Activated T-cell treated with anti-CD3 and anti-CD28 coated beads for 48 hours (primary cell): ENCODE results near the gene FGFRL1.
A peak's percentile ranks its signal among the peaks of the same experiment; 100 is the strongest.
"Not testable (repeated sequence)": the region's sequence is repeated elsewhere in the genome, so short reads cannot be mapped to it uniquely, and the experiment has no call there.

Experiments used
- DNase-seq: peaks from one replicate; pipeline ENCODE4 v3.0.0-alpha.2; 2020; ENCODE audit warnings: low read depth

Gene FGFRL1

DNA sequence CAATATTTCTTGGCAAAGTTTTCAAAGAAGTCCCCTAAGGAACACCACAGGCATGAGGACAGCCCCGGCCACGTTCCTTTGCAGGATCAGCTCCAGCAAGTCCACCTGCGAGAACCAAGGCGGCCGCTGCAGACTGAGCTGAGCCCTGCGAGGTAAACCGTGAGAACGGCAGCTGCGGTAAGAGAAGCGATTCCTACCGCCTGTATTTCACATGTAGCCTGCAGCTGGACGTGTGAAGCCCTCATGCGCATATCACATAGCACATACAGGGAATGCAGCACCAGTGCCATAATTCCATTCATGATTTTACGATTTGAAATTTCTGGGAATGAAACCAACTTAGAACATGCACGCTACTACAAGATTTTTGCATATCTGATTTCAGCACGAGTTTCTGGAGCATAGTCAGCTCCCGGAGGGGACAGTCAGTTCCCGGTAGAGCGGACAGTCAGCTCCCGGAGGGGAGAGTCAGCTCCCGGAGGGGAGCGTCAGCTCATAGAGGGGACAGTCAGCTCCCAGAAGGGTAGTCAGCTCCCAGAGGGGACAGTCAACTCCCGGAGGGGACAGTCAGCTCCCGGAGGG lies 41.7 kb downstream of the FGFRL1 start:
- DNase-seq: no peak

DNA sequence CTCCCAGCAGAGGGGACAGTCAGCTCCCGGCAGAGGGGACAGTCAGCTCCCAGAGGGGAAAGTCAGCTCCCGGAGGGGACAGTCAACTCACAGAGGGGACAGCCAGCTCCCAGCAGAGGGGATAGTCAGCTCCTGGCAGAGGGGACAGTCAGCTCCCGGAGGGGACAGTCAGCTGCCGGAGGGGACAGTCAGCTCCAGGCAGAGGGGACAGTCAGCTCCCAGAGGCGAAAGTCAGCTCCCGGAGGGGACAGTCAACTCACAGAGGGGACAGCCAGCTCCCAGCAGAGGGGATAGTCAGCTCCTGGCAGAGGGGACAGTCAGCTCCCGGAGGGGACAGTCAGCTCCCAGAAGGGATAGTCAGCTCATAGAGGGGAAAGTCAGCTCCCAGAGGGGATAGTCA lies 42.5 kb downstream of the FGFRL1 start:
- not testable (repeated sequence) for DNase-seq

DNA sequence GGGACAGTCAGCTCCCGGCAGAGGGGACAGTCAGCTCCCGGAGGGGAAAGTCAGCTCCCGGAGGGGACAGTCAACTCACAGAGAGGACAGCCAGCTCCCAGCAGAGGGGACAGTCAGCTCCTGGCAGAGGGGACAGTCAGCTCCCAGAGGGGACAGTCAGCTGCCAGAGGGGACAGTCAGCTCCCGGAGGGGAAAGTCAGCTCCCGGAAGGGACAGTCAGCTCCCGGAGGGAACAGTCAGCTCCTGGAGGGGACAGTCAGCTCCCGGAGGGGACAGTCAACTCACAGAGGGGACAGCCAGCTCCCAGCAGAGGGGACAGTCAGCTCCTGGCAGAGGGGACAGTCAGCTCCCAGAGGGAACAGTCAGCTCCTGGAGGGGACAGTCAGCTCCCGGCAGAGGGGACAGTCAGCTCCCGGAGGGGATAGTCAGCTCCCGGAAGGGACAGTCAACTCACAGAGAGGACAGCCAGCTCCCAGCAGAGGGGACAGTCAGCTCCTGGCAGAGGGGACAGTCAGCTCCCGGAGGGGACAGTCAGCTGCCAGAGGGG lies 43.3 kb downstream of the FGFRL1 start:
- not testable (repeated sequence) for DNase-seq

DNA sequence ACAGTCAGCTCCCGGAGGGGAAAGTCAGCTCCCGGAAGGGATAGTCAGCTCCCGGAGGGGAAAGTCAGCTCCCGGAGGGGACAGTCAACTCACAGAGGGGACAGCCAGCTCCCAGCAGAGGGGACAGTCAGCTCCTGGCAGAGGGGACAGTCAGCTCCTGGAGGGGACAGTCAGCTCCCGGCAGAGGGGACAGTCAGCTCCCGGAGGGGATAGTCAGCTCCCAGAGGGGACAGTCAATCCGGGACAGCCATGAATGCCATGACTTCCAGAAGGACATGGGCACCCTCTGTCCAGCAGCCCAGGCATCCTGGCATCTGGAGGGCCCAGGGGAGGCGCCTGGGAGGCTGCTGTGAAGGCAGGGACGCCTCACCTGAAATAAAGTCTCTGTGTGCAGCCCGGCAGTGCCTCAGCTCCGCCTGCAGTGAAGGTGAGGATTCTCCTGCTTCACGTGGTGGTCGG lies 43.8 kb downstream of the FGFRL1 start:
- not testable (repeated sequence) for DNase-seq

DNA sequence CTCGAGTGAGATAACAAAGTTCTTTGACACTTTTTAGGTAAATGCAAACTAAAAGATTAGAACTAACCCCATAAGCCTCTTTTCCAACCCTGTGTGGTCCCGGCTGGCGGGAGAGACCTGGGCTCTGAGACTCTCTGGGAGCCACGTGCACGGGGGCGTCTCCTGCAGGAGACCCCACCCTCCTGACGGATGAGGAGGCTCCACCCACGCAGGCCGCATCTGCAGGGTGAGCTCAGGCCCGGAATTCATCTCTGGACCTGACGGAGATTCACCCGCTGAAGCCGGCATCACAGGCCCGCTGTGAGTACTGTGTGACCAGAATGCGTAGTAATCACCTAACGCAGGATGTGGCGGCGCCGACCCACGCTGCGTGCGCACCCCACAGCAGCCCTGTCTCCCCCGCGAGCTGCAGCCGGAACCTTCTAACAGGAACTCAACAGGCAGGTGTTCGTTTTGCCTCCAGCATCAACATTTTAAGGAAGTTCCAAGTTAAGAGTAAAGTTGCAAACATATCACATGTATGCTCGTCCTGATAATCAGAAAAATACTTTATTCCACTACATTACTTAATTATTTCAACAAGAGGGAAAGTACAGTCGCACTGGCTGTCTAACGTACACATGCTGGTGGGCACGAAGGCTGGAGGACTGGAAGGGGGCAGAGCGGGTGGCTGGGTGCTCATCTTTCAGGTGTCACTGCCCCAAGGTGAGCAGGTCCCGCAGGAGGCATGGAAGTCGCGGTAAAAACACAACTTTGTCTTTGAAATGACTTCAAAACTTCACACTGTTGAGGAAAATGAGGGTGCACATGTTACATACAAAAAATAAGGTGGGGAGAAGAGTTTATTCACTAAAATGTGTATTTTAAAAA lies 44.5 kb downstream of the FGFRL1 start:
- DNase-seq: peak; percentile 68

DNA sequence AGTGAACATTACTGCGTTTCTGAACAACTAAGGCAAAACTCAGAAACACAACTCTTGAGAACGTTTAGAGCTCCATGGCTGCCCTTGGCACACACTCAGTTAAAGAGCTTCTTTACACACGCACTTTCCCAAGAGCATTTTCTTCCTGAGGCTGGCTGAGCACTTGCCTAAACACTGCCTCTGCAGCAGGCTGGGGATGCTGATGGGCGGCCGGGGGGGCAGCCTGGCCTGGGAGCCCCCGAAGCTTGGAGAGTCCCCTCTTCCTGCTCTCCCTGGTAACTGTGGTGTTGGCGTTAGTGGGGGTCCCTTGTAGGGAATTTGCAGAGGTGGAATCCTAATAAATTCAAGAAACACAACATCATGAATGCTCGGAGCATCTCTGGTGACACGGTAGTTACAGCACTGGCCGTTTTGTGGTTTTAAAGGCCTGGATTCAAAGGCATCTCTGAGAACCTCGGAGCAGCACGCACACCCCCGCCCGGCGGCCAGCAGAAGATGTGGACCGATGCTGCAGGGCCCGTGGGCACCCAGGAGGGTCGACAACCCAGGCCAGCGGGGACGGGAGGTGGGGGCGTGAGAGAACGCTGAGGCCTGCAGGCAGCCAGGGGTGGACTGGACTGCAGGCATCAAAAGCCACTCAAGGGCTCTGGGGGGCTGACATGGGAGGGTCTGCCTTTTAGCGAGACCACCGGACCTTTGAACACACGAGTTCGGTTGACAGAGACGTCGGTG lies 45.4 kb downstream of the FGFRL1 start:
- no peak for DNase-seq

DNA sequence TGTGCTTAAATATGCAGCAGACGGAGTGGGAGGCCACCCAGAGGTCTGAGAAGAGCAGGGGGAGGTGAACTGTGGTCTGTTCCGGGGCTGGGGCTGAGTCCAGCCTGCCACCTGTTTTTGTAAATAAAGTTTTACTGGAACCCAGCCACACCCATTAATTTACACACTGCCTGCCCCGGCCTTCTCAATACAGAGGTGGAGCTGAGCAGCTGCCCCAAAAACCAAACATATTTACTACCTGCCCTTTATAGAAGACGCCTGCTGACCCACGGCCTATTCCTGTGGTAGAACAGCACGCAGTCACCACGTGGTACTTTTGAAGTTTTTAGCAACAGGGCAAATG lies 45.9 kb downstream of the FGFRL1 start:
- no peak for DNase-seq

DNA sequence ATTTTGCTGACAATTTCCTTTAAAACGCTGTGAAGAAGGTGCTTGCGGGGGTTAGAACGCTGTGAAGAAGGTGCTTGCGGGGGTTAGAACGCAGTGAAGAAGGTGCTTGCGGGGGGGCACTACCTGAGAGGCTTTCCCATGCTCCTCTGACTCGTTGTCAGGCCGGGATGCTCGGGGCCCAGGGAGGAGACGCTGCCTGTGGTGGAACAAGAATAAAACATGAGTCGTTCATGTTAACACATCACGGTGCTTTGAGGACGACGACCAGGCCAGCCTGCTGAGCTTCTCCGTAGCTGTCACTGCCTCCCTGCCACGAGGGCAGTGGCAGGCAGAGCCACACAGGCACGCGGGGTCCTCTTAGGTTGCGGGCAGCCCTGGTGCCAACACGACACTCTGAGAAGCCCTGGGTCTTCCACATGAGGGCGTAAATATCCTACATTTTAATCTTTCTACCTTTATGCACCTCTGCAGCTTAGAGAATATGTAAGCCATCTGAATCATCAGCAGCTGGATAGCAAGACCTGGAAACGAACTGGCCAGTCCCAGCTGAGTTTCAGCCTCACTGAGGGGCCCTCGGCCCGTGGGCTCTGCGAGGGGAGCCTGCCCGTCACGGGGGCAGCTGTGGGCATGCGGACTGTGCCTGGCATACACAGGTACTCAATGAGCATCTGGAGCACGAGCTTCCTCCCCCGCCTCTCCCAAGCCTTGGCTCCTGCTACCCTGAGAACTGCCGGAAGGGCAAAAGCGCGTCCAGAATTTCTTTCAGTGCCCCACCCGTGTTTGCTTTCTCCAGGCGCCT lies 47.0 kb downstream of the FGFRL1 start:
- no peak for DNase-seq

DNA sequence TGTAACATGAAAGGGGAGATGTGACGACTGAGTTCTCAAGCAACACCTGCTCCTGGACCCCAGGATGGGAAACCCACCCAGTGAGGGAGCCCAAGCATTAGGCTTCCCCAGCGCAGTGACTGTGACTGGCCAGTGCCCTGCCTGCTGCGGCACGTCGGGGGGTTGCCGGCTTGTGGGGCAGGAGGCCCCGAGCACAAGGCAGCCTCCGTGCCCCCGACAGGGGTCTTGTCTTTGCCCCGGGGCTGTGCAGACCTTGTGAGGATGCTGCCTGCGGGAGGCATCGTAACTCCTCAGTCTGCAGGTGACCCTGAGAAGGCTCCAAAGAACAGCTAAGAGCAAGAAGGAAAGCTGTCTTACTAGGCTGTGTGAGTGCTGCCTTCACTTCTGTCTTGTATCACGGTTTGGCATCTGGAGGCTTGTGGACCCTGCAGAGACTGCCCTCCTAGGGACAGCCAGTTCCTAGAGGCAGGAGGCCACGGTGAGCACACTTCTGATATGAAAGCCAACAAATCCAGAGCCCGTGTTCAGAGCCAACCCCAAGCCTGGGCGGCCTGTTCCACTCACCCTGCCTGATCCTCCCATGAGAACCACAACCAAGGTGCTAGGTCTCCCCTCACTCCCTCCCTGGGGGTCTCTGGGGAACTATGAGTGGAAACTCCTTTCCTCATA lies 47.7 kb downstream of the FGFRL1 start:
- DNase-seq: no peak

DNA sequence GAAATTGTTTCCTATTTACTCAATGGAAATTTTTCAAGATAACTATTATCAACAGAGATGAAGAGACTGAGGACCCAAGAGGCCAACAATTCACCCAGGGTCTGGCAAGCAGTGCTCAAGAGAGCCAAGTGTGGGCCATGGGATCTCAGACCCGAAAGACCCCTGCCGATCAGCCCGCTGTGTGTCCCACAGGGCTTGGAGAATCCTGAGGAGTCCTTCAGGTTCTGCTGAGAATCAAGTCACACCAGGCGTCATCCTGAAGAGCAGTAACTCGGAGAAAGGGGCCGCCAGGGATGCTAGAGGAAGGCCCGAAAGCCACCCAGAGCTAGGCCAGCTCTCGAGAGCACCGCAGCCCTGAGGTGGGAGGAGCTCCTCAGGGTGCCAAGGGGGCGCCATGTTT lies 48.7 kb downstream of the FGFRL1 start:
- no peak for DNase-seq

DNA sequence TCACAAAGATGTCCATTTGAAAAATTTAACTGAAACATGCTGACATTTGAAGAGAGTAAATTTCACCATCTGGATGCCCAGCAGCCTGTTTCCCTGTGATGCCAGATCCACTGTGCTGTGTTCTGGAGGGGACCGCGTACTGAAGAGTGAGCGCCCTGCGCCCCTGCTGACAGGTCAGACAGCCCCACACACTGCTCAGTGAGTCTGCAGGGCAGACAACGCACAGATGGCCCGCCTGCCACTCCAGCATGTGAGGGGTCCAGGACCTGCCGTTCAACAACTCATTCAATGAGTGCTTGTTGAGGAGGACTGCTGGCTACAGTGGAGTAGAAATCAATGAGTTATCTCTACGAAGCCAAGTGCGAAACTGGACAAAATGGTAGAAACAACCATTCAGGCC lies 49.2 kb downstream of the FGFRL1 start:
- no peak for DNase-seq

DNA sequence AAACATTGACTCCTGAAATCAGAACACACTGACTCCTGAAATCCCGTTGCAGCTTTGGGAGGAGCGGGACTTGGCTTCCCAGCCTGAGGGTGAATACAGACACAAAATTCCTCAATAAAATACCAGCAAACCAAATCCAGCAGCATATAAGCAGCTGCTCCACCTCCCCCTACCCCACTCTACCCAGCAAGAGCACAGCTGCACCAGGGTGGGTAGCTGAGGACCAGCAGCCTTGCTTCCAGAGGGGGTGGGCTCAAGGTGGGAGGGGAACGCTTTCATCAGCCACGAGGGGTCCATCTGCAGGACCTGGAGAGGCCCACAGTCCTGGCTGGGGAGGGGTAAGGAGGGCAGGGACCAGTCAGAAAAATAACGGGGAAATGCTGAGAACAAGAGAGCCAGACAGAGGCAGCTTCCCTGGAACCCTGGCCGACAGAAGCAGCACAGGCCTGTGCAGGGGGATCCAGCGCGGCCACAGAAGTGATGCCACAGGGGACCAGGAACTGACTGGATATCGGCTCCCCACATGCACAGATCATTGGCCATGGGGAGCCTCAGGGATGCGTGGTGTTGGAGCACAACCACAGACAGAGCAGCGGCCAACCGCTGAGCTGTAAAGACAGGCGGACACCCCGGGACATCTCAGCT lies 49.8 kb downstream of the FGFRL1 start:
- DNase-seq: no peak

DNA sequence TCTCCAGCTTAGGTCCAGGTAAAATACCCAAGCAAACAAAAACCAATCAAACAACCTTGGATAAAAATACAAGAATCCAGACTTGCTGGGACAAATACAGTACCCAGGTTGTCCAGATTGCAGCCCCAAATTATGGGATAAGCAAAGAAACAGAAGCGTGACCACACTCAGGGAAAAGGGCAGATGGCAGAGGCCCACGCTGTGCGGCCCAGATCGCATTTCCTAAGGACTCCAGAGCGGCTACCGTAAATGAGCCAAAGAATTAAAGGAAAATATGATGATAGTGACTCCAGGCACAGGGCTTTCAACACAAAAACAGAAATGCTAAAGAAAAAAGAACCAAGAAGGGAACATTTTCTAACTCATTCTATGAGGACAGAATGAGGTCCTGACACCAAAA lies 50.3 kb downstream of the FGFRL1 start:
- DNase-seq: no peak

DNA sequence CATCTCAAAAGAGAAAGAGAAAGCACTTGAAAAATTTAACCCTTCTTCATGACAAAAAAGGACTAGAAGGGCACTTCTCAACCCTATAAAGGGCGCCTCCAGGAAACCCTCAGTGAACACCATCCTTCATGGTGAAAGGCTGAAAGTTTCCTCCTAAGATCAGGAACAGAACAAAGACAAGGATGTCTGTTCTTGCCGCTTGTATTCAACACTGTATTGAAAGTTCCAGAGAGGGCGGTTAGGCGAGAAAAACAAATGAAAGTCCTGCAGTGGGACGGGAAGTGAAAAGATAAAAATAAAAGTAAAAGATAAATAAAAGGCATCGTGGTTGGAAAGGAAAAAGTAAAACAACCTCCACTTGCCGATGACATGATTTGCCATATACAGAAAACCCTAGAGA lies 51.0 kb downstream of the FGFRL1 start:
- DNase-seq: no peak

DNA sequence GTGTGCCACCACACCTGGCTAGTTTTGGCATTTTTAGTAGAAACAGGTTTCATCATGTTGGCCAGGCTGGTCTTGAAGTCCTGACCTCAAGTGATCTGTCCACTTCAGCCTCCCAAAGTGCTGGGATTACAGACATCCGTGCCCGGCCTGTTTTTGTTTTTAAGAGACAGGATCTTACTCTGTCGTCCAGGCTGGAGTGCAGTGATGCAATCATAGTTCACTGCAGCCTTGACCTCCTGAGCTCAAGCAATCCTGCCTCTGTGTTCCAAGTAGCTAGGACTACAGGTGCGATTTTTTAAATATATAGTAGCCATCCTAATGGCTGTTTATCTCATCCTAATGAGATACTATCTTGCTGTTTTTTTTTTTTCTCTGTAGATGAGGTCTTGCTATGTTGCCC lies 54.3 kb downstream of the FGFRL1 start:
- DNase-seq: no peak

DNA sequence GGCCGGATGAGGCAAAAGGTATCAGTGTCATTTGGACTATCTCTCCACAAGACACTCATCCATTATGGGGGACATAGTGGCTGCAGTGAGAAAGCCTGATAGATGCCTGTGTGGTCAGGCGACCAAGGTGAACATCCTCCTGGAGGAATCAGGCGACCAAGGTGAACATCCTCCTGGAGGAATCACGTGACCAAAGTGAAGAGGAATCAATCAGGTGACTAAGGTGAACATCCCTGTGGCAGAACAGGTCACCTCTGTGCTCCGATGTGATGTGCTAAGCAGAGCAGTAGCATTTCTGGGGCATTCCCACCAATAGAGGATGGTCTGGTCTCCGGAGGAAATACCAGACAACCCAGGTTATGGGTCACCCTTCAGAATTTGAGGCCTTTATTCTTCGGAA lies 58.0 kb downstream of the FGFRL1 start:
- DNase-seq: no peak

DNA sequence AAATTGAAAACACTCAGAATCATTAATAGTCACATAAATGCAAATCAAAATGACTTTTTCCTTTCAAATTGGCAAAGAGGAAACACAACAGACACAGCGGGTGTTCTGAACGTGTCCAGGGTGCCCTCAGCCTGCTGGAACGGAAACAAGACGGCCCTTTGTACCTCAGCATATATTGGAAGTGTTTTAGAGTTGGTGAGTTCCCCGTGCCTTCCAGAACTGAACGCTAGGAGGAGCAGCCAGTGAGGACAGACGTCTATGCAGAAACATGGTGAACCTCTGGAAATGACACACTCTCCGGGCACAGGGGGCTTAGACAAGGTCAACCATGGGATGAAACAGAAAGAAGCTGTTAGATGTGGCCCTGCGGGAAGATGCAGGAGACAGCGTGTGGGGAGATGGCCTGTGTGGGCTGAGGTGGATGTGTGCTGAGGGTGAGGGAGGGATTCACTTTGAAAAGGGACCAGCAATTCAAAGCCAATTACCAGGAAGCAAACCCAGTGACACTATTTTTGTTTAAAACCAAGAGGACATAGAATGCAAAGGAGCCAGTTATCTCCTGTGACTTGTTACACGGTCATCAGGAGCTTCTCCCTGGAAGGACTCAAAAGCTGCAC lies 61.5 kb downstream of the FGFRL1 start:
- DNase-seq: peak; percentile 44

DNA sequence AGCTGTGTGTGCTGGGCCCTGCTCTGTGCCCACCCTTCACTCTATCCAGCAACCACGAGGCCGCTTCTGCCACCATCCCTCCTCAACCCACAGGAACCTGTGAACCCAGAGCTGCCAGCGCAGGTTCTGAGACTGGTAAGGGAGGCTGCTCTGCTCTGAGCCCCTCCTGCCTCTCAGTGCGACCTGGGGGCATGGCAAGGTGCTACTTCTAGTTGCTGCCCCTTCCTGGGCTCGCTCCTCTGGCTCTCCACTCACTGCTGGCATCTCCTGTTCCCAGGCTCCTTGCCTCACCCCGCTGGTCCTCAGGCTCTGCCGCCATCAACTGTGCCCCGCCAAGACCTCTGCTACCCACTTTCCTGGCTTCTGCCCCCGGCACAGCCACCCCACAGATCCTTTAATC lies 62.7 kb downstream of the FGFRL1 start:
- DNase-seq: no peak

DNA sequence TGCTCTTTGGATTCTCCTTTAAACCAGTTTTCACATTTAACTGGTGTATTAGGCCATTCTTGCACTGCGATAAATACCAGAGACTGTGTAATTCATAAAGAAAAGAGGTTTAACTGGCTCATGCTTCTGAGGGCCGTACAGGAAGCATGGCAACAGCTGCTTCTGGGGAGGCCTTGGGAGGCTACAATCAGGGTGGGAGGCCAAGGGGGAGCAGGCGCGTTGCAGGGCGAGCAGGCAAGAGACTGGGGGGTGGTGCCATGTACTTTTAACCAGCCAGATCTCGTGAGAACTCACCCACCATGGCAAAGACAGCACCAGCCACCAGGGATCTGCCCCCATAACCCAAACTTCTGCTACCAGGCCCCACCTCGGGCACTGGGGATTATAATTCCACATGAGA lies 63.8 kb downstream of the FGFRL1 start:
- no peak for DNase-seq
